ENCODE measurements around the gene ICA1. TPM values are rescaled to one million over a fixed set of nuclear protein-coding genes. Genes with fewer than 3 reads are reported as not detected.

The ICA1 gene
- total and polyA plus RNA-seq, 2 experiments from 2014 or later: 45.2 to 83.7 TPM

DNA sequence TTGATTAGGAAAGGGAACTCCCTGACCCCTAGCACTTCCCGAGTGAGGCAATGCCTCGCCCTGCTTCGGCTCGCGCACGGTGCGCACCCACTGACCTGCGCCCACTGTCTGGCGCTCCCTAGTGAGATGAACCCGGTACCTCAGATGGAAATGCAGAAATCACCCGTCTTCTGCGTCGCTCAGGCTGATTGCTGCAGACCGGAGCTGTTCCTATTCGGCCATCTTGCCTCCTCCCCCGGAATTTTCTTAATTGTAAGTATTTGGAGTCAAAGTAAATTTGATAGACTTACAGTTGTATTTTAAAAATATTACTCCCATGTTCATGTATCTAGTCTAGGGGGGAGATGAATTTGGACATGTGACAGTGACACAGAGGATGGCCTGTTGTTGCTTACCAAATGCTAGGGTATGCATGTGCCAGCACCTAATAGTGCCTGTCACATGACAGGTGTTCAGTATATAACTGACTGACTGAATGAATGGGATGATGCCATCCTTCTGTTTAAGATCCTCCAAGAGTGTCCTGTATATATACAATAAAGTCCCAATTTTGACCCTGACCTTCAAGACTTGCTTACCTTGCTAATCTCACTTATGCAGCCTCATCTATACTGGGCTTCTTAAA, 42.0 kb upstream of the ICA1 start:
- Mint-ChIP-seq H3K9me3 (peaks cover 32% of the 10 kb centered on the region), H3K4me3 (no peak overlapping the region), H3K27ac (no peak overlapping the region), H3K4me1 (peaks cover 3% of the 10 kb centered on the region; the same call in 2 of the 3 replicates), H3K36me3 (ENCODE audit: low read depth) (peaks cover 30% of the 10 kb centered on the region), H3K27me3 (ENCODE audit: insufficient read depth, low read depth, poor library complexity) (no peaks in the 10 kb centered on the region)
- TF ChIP-seq, protein P1, sequence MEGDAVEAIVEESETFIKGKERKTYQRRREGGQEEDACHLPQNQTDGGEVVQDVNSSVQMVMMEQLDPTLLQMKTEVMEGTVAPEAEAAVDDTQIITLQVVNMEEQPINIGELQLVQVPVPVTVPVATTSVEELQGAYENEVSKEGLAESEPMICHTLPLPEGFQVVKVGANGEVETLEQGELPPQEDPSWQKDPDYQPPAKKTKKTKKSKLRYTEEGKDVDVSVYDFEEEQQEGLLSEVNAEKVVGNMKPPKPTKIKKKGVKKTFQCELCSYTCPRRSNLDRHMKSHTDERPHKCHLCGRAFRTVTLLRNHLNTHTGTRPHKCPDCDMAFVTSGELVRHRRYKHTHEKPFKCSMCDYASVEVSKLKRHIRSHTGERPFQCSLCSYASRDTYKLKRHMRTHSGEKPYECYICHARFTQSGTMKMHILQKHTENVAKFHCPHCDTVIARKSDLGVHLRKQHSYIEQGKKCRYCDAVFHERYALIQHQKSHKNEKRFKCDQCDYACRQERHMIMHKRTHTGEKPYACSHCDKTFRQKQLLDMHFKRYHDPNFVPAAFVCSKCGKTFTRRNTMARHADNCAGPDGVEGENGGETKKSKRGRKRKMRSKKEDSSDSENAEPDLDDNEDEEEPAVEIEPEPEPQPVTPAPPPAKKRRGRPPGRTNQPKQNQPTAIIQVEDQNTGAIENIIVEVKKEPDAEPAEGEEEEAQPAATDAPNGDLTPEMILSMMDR (conservative IDR thresholded peaks at IDR 0.05; ENCODE audit: low read depth in 2 of 2): no peak
- TF ChIP-seq, protein P2, sequence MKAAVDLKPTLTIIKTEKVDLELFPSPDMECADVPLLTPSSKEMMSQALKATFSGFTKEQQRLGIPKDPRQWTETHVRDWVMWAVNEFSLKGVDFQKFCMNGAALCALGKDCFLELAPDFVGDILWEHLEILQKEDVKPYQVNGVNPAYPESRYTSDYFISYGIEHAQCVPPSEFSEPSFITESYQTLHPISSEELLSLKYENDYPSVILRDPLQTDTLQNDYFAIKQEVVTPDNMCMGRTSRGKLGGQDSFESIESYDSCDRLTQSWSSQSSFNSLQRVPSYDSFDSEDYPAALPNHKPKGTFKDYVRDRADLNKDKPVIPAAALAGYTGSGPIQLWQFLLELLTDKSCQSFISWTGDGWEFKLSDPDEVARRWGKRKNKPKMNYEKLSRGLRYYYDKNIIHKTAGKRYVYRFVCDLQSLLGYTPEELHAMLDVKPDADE (IDR thresholded peaks at IDR 0.05): no peak
- TF ChIP-seq STAT1 (IDR thresholded peaks at IDR 0.05; ENCODE audit: unreplicated experiment) (no peak), ZNF114 (CRISPR knock-in tag; IDR thresholded peaks at IDR 0.05) (no peak), EZH2 (IDR thresholded peaks at IDR 0.05; ENCODE audit: low read depth, unreplicated experiment) (no peak), POLR2AphosphoS5 (IDR thresholded peaks at IDR 0.05; ENCODE audit: low read depth) (no peak), NANOG (IDR thresholded peaks at IDR 0.05; ENCODE audit: borderline replicate concordance) (no peak), JUNB (IDR thresholded peaks at IDR 0.05; ENCODE audit: unreplicated experiment) (no peak), ZNF331 (CRISPR knock-in tag; IDR thresholded peaks at IDR 0.05; ENCODE audit: low read depth) (no peak), EZH2phosphoT487 (IDR thresholded peaks at IDR 0.05; ENCODE audit: unreplicated experiment) (no peak), CREB1 (CRISPR knock-in tag; IDR thresholded peaks at IDR 0.05; ENCODE audit: low read depth) (no peak)
- TF ChIP-seq, protein P3, sequence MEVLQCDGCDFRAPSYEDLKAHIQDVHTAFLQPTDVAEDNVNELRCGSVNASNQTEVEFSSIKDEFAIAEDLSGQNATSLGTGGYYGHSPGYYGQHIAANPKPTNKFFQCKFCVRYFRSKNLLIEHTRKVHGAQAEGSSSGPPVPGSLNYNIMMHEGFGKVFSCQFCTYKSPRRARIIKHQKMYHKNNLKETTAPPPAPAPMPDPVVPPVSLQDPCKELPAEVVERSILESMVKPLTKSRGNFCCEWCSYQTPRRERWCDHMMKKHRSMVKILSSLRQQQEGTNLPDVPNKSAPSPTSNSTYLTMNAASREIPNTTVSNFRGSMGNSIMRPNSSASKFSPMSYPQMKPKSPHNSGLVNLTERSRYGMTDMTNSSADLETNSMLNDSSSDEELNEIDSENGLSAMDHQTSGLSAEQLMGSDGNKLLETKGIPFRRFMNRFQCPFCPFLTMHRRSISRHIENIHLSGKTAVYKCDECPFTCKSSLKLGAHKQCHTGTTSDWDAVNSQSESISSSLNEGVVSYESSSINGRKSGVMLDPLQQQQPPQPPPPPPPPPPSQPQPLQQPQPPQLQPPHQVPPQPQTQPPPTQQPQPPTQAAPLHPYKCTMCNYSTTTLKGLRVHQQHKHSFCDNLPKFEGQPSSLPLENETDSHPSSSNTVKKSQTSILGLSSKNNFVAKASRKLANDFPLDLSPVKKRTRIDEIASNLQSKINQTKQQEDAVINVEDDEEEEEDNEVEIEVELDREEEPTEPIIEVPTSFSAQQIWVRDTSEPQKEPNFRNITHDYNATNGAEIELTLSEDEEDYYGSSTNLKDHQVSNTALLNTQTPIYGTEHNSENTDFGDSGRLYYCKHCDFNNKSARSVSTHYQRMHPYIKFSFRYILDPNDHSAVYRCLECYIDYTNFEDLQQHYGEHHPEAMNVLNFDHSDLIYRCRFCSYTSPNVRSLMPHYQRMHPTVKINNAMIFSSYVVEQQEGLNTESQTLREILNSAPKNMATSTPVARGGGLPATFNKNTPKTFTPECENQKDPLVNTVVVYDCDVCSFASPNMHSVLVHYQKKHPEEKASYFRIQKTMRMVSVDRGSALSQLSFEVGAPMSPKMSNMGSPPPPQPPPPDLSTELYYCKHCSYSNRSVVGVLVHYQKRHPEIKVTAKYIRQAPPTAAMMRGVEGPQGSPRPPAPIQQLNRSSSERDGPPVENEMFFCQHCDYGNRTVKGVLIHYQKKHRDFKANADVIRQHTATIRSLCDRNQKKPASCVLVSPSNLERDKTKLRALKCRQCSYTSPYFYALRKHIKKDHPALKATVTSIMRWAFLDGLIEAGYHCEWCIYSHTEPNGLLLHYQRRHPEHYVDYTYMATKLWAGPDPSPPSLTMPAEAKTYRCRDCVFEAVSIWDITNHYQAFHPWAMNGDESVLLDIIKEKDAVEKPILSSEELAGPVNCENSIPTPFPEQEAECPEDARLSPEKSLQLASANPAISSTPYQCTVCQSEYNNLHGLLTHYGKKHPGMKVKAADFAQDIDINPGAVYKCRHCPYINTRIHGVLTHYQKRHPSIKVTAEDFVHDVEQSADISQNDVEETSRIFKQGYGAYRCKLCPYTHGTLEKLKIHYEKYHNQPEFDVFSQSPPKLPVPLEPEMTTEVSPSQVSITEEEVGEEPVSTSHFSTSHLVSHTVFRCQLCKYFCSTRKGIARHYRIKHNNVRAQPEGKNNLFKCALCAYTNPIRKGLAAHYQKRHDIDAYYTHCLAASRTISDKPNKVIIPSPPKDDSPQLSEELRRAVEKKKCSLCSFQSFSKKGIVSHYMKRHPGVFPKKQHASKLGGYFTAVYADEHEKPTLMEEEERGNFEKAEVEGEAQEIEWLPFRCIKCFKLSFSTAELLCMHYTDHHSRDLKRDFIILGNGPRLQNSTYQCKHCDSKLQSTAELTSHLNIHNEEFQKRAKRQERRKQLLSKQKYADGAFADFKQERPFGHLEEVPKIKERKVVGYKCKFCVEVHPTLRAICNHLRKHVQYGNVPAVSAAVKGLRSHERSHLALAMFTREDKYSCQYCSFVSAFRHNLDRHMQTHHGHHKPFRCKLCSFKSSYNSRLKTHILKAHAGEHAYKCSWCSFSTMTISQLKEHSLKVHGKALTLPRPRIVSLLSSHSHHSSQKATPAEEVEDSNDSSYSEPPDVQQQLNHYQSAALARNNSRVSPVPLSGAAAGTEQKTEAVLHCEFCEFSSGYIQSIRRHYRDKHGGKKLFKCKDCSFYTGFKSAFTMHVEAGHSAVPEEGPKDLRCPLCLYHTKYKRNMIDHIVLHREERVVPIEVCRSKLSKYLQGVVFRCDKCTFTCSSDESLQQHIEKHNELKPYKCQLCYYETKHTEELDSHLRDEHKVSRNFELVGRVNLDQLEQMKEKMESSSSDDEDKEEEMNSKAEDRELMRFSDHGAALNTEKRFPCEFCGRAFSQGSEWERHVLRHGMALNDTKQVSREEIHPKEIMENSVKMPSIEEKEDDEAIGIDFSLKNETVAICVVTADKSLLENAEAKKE (CRISPR knock-in tag; IDR thresholded peaks at IDR 0.05): no peak
- TF ChIP-seq, protein P4, sequence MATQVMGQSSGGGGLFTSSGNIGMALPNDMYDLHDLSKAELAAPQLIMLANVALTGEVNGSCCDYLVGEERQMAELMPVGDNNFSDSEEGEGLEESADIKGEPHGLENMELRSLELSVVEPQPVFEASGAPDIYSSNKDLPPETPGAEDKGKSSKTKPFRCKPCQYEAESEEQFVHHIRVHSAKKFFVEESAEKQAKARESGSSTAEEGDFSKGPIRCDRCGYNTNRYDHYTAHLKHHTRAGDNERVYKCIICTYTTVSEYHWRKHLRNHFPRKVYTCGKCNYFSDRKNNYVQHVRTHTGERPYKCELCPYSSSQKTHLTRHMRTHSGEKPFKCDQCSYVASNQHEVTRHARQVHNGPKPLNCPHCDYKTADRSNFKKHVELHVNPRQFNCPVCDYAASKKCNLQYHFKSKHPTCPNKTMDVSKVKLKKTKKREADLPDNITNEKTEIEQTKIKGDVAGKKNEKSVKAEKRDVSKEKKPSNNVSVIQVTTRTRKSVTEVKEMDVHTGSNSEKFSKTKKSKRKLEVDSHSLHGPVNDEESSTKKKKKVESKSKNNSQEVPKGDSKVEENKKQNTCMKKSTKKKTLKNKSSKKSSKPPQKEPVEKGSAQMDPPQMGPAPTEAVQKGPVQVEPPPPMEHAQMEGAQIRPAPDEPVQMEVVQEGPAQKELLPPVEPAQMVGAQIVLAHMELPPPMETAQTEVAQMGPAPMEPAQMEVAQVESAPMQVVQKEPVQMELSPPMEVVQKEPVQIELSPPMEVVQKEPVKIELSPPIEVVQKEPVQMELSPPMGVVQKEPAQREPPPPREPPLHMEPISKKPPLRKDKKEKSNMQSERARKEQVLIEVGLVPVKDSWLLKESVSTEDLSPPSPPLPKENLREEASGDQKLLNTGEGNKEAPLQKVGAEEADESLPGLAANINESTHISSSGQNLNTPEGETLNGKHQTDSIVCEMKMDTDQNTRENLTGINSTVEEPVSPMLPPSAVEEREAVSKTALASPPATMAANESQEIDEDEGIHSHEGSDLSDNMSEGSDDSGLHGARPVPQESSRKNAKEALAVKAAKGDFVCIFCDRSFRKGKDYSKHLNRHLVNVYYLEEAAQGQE (IDR thresholded peaks at IDR 0.05; ENCODE audit: unreplicated experiment): no peak
- no peaks in the 10 kb centered on the region for H3F3A ChIP-seq (replicated peaks; ENCODE audit: low read depth)
- H3K4me3 ChIP-seq: no peak overlapping the region
- H4K20me1 ChIP-seq (replicated peaks; ENCODE audit: insufficient read depth): no peaks in the 10 kb centered on the region
- H3K36me3 ChIP-seq (ENCODE audit: insufficient read depth): no peaks in the 10 kb centered on the region
- ATAC-seq (no peak), DNase-seq (ENCODE audit: low spot score) (no peak)
- H3K4me1 ChIP-seq (ENCODE audit: insufficient read depth): no peaks in the 10 kb centered on the region
- H3K79me2 ChIP-seq (replicated peaks; ENCODE audit: insufficient read depth): no peaks in the 10 kb centered on the region
- no peak overlapping the region for H3K4me2 ChIP-seq
- no peaks in the 10 kb centered on the region for H3K27me3 ChIP-seq (ENCODE audit: insufficient read depth)
- no peaks in the 10 kb centered on the region for H3K9me2 ChIP-seq (ENCODE audit: insufficient read depth)
- H3K27ac ChIP-seq (ENCODE audit: low read depth): no peak overlapping the region
- H2AFZ ChIP-seq: no peak overlapping the region; the same call in 1 of the 2 replicates
